ENCODE data around the gene NMB.
"Not testable (repeated sequence)": the region's sequence is repeated elsewhere in the genome, so short reads cannot be mapped to it uniquely, and the experiment has no call there.

NMB gene

DNA sequence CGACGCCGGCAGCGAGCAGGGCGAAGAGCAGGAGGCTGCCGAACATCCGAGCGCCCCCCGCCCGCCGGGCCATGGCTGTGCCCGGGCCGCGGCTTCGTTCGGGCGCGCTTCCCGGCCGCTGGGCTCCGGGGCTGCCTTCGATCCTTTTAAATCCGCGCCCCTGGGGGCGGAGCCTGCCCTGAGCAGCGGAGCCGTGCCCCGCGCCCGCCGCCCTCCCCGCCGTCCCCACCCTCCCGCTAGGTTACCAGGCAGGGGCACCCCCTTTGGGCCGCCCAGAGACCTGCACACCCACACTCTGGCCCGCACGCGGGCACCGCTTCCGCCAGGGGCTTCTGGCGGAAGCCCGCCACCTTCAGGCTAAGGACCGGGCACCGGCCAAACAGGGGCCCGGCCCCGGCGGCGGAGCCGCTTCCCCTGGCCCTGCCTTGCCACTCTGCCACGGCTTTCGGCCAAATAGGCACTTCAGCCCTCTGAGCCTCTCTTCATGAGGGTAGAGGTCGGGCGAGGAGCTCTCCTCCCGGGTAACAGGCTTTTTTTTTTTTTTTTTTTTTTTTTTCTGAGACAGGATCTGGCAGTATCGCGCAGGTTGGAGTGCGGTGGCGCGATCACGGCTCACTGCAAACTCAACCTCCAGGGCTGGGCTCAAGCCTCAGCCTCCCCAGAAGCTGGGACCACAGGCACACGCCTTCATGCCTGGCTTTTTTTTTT, at the start of gene NMB:
Gene NMB, minus strand, starts transcription at position 120 of the 708 bp plus-strand sequence. Its CDS starts 47 bp downstream, at position 73.
- DNase-seq (ENCODE audit: low spot score): peak; percentile 71

GRCh38 chr15:84703808-84704207, 45.8 kb upstream of the NMB start:
- no peak for DNase-seq (ENCODE audit: low spot score)

- no peak for DNase-seq (ENCODE audit: low spot score)
Observed at GRCh38 chr15:84702961-84703482, 45.0 kb upstream of the NMB start.

DNA sequence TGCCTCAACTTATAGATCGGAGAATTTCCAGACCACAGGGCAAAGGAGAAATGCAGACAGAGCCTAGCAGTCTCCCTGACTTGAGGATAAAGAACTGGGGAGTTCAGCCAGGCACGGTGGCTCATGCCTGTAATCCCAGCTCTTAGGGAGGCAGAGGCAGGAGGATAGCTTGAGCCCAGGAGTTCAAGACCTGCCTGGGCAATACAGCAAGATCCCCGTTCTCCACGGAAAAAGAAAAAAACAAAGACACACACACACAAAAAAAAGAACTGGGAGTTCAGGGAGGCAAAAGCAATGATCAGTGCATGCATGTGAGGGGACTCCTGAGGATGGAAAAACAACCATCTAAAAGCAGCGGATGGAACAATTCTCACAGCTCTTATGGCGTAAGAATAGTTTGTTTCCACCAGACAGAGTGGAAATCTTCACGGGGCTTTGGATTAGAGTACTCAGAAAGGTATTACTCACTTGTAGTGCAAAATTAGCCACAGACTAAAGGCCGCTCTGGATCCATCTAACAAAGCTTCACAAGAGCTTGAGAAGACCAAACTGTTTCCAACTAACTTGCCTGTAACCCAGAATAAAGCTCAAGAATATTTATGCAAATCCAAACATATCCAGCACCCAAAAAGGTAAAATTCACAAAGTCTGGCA, 41.7 kb upstream of the NMB start:
- DNase-seq (ENCODE audit: low spot score): no peak

DNA sequence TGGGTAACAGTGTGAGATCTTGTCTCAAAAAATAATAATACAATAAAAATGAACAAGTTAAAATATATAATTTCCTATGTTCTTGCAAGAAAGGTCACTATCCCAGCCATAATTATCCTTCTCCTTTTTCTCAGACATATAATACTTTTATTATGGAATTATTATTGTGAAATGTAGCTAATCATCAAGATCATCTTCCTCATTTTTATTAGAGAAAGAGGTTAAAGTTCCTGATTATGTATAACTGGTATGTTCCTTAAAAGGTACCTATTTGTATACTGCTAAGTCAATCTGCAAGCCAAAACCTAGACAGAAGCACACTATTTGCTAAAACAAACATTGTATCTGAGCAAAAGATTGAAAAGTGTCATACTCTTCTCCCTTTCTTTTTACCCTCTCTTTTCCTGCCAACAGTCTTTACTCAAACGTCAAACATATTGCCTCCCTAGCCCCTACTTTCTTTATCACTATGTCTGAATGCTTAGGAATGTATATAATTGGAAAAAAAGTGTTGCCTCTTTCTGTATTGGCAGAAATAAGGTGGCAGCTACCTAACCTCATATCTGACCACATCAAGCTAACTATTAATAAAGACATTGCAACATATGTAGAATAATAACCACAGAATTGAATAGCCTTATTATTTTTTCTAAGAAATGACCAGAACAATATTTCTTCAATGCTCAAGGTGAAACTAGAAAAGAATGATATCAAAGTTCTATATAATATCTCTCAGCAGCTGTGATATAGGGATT, 39.4 kb upstream of the NMB start:
- no peak for DNase-seq (ENCODE audit: low spot score)

DNA sequence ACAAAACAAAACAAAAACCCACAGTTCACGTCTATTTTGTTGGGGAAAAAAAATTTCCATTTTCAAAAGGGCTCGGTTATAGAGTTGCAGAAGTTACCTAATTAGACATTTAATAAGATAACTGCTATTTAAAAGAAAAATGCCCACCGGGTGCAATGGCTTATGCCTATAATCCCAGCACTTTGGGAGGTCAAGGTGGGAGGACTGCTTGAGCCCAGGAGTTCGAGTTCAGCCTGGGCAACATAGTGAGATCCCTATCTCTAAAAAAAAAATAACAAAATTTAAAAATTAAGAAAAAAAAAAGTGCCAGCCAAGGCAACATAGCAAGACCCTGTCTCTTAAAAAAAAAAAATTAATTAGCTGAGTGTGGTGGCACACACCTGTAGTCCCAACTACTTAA, 38.8 kb upstream of the NMB start:
- DNase-seq (ENCODE audit: low spot score): no peak

DNA sequence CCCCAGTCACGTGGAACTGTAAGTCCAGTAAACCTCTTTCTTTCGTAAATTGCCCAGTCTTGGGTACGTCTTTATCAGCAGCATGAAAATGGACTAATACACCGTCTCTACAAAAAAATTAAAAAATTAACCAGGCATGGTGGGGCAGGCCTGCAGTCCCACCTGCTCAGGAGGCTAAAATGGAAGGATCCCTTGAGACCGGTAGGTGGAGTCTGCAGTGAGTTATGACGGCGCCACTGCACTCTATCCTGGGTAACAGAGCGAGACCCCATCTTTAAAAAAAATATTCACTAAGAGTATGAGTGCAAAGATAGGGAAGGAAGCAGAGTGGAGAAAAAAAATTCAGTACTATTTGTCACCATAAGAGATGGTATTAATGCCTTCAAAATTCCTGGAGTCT, 32.3 kb upstream of the NMB start:
- no peak for DNase-seq (ENCODE audit: low spot score)

DNA sequence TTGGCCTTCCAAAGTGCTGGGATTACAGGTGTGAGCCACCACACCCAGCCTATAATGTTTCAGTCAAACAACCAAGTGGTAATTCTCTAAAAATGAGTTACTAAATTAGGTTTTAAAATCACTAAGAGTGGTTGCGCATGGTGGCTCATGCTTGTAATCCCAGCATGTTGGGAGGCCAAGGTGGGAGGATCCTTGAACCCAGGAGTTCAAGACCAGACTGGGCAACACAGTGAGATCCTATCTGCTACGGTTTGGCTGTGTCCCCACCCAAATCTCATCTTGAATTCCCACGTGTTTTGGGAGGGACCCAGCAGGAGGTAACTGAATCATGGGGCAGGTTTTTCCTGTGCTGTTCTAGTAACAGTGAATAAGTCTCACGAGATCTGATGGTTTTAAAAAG, 31.9 kb upstream of the NMB start:
- DNase-seq (ENCODE audit: low spot score): no peak

GRCh38 chr15:84686446-84686845, 28.4 kb upstream of the NMB start:
- DNase-seq (ENCODE audit: low spot score): not testable (repeated sequence)

DNA sequence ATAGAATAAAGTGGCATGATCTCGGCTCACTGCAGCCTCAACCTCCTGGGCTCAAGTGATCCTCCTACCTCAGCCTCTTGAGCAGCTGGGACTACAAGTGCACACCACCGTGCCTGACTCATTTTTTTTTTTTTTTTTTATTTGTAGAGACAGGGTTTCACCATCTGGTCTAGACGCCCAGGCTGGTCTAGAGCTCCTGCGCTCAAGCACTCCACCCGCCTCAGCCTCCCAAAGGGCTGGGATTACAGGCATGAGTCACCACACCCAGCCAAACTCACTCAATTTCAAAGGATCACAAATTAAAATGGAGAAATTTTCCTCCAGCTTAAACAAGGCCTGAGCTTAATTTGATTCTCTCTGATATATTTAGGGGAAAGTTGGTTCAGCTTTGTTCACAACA, 27.3 kb upstream of the NMB start:
- DNase-seq (ENCODE audit: low spot score): no peak

GRCh38 chr15:84684092-84684491, 26.1 kb upstream of the NMB start:
- DNase-seq (ENCODE audit: low spot score): no peak

- no peak for DNase-seq (ENCODE audit: low spot score)
Observed at GRCh38 chr15:84681831-84682230, 23.8 kb upstream of the NMB start.

- no peak for DNase-seq (ENCODE audit: low spot score)
Observed at GRCh38 chr15:84671211-84671610, 13.2 kb upstream of the NMB start.

DNA sequence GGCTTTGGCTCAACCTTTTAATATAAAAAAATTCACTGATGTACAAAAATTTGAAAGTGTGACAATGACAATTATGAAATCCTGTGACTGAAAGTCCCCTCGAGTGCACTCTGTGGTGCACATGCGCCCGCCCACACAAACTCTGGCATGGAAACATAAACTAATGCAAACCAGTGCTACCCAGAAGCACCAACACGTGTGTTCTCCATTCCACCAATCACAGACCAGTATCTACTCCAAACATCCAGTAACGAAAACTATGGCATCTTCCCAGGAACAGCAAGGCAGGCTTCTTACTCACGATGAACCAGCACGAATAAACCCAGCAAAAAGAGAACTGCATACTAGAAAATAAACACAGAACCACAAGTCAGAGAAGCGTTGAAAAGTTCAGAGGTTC, 11.7 kb upstream of the NMB start:
- DNase-seq (ENCODE audit: low spot score): no peak

DNA sequence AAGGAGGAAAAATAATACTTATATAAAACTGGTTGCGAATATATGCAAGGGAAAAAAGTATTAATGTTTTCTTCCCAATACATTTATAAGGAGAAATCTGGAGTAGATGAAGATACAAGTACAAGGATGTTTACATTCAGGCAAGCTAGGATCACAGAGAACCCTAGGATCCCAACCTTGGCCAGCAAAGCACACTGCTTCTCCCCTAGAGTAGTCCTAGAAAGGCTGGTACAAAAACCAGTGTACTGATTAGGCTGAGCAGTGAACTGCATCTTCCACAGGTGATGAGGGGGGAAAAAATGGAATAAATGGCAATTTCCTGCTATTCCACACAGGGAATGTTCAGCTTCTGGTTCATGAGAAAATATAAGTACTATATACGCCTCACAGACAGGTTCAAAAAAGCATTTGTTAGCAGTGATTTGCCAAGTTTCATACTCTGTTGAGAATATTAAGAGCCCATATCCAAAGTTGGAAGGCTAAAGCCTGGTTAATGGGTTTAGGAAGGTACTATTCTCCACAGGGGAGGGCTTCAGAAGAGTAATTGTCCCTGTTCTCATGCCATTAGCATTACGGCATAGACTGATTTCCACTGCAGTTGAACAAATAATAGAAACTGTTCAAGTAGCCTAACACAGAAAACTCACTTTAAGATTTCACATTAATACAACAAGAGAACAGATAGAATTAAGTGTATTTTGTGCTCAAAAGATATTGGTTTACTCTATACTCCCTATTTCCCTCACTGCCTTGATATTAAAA, 10.4 kb upstream of the NMB start:
- no peak for DNase-seq (ENCODE audit: low spot score)

- DNase-seq (ENCODE audit: low spot score): no peak
Observed at GRCh38 chr15:84666373-84666772, 8.4 kb upstream of the NMB start.

DNA sequence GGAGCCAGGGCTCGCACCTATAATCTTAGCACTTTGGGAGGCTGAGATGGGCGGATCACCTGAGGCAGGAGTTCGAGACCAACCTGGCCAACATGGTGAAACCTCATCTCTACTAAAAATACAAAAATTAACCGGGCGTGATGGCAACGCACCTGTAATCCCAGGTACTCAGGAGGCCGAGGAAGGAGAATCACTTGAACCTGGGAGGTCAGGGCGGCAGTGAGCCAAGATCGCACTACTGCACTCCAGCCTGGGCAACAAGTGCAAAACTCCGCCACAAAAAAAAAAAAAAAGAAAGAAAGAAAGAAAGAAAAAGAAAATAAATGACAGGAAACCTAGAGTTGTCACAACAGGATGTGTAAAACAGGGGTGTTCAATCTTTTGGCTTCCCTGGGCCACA, 3.0 kb upstream of the NMB start:
- no peak for DNase-seq (ENCODE audit: low spot score)

GRCh38 chr15:84659904-84660781, 2.1 kb upstream of the NMB start:
- DNase-seq (ENCODE audit: low spot score): no peak

- no peak for DNase-seq (ENCODE audit: low spot score)
Observed at GRCh38 chr15:84658788-84659411, 901 bp upstream of the NMB start.

DNA sequence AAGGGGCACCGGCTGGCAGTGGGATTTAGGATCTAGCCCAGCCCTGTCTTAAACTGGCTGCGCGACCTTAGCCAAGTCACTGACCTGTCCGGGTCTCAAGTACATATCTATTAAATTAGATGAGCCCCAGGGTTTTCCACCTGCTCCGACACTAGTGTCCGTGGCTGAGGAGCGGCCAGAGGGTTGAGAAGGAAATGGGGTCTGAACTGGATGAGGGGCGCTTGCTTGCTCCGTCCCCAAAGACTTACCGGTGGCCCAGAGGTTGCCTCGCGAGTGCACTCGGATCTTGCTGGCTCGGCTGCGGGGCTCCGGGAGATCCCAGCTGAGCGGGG, 285 bp downstream of the NMB start:
- DNase-seq (ENCODE audit: low spot score): no peak

GRCh38 chr15:84656972-84657371, 1.0 kb downstream of the NMB start:
- no peak for DNase-seq (ENCODE audit: low spot score)
